NB4 (cell line): ENCODE measurements around the gene DIP2C.

ENCODE experiments used
- POLR2A ChIP-seq: IDR thresholded peaks from 2 replicates; pipeline ENCODE4 v1.6.1; 2011; ENCODE audit warnings: mild to moderate bottlenecking; ENCODE audit not compliant: insufficient read length; ENCODE audit errors: extremely low read depth
- TF ChIP-seq, protein P1 (sequence below): IDR thresholded peaks from one replicate; pipeline ENCODE4 v1.5.1; 2012; ENCODE audit warnings: low read depth, low read length

DNA sequence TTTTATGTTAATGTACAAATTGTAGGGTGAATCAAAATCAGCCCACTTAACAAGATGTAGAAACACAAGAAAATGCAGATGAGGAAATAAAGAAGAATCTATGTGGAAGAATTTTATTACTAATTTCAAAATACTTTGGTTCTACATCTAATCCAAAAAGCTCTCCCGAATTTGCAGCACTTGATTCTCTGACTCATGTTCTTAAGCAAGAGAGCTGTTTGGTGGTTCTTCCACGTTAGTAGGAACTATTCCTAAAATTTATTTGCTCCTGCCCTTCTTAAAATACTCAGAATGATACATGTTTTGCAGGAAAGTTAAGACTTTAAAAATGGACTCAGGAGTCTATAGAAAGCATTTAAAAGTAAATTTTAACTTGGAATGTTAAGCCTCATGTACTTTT lies 462.5 kb downstream of the DIP2C start:
- TF ChIP-seq, protein P1, sequence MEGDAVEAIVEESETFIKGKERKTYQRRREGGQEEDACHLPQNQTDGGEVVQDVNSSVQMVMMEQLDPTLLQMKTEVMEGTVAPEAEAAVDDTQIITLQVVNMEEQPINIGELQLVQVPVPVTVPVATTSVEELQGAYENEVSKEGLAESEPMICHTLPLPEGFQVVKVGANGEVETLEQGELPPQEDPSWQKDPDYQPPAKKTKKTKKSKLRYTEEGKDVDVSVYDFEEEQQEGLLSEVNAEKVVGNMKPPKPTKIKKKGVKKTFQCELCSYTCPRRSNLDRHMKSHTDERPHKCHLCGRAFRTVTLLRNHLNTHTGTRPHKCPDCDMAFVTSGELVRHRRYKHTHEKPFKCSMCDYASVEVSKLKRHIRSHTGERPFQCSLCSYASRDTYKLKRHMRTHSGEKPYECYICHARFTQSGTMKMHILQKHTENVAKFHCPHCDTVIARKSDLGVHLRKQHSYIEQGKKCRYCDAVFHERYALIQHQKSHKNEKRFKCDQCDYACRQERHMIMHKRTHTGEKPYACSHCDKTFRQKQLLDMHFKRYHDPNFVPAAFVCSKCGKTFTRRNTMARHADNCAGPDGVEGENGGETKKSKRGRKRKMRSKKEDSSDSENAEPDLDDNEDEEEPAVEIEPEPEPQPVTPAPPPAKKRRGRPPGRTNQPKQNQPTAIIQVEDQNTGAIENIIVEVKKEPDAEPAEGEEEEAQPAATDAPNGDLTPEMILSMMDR = no peak
- TF ChIP-seq POLR2A = no peak
